ENCODE data around the gene TP73.

TP73 gene

GRCh38 chr1:3690282-3691065, 38.2 kb downstream of the TP73 start:
- no peak for DNase-seq

GRCh38 chr1:3691421-3692204, 39.3 kb downstream of the TP73 start:
- DNase-seq, result no peak

GRCh38 chr1:3692598-3692997, 40.3 kb downstream of the TP73 start:
- DNase-seq, result no peak

- DNase-seq, result no peak
Measured at GRCh38 chr1:3693321-3693720, 41.0 kb downstream of the TP73 start.

GRCh38 chr1:3695326-3696217, 43.3 kb downstream of the TP73 start:
- DNase-seq, result no peak

- no peak for DNase-seq
Measured at GRCh38 chr1:3696689-3697088, 44.4 kb downstream of the TP73 start.

GRCh38 chr1:3697104-3697503, 44.8 kb downstream of the TP73 start:
- no peak for DNase-seq

GRCh38 chr1:3697810-3698209, 45.5 kb downstream of the TP73 start:
- DNase-seq, result no peak

GRCh38 chr1:3698660-3699408, 46.5 kb downstream of the TP73 start:
- no peak for DNase-seq

- DNase-seq, result no peak
Measured at GRCh38 chr1:3699596-3699995, 47.3 kb downstream of the TP73 start.

- no peak for DNase-seq
Measured at GRCh38 chr1:3700631-3701030, 48.3 kb downstream of the TP73 start.

- no peak for DNase-seq
Measured at GRCh38 chr1:3702528-3702927, 50.2 kb downstream of the TP73 start.

- no peak for DNase-seq
Measured at GRCh38 chr1:3702990-3703728, 50.8 kb downstream of the TP73 start.

- DNase-seq, result no peak
Measured at GRCh38 chr1:3703786-3704371, 51.6 kb downstream of the TP73 start.

GRCh38 chr1:3705341-3705950, 53.1 kb downstream of the TP73 start:
- DNase-seq, result no peak

- no peak for DNase-seq
Measured at GRCh38 chr1:3706651-3707297, 54.5 kb downstream of the TP73 start.

GRCh38 chr1:3707298-3707938, 55.1 kb downstream of the TP73 start:
- DNase-seq, result no peak

GRCh38 chr1:3707939-3708328, 55.6 kb downstream of the TP73 start:
- DNase-seq, result no peak

GRCh38 chr1:3708791-3709190, 56.5 kb downstream of the TP73 start:
- no peak for DNase-seq

GRCh38 chr1:3710251-3710650, 57.9 kb downstream of the TP73 start:
- DNase-seq, result no peak

All from T-helper 9 cell (primary cell).